Posterior cingulate gyrus (tissue), 11 donors: ENCODE results near the gene ZC3H10.

Experiments
- DNase-seq, 10 donors: peaks; one replicate each; pipeline versions ENCODE4 v3.0.0 to v3.0.0-alpha.2; 2020 to 2021; ENCODE audit warnings: mixed read lengths in 3 of 10
- intact Hi-C: fragments of 100-400 bp; cut with DNase I; formaldehyde crosslinking; loops from one replicate; pipeline ENCODE4 v1.15.1; 2023

The ZC3H10 gene

DNA sequence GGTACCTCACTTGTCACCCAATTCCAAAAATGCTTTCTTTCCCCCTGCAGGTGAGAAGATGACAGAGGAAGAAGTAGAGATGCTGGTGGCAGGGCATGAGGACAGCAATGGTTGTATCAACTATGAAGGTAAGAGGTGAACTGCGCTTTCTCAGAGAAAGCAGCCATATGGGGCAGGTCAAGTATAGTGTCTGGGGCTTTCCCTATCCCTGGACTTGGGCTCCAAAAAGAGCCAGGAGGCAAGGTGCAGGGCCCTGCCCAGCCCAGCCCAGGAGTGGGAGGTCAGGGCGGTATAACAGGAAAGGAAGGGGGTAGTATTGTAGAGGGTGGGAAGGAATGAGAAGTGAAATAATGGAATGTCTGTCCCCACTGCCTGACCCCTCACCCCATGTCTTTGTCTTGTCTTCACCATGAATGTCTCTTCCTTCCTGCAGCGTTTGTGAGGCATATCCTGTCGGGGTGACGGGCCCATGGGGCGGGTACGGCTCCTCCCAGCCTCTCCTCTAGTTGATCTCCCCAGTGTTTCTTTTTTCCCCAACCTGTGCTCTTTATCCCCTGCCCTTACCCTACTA is 42.2 kb downstream of the ZC3H10 start:
- DNase-seq: no peak
- intact Hi-C loops: no loop called here

DNA sequence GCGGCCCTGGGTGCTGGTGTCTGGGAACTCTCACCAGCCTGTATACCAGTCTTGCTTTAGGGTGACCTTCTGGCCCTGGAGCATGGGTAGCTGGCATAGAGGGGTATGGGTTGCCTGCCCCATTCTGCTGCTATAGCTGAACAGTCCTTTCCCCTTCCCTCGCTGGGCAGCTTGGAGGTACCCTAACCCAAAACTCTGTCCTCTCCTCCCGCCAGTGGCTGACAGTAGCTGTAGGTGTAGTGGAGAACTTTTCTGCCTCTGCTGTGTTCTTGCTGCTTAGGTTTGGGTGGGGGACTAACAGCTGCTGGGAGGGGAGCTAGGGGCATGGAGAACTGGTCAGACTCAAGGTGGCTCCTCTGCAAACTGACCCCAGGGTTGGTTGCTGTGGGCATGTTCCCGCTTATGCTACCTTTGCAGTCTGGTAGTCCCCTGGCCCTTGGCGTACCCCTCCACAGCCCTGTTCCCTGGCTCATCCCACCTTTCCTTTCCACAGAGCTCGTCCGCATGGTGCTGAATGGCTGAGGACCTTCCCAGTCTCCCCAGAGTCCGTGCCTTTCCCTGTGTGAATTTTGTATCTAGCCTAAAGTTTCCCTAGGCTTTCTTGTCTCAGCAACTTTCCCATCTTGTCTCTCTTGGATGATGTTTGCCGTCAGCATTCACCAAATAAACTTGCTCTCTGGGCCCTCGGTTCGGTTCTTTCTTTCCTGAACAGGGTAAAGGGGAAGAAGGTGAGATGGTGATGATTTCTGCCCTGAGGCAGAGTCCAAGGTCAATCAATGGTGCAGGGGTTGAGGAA is 43.0 kb downstream of the ZC3H10 start:
- intact Hi-C loops: no loop called here
- DNase-seq: no peak

DNA sequence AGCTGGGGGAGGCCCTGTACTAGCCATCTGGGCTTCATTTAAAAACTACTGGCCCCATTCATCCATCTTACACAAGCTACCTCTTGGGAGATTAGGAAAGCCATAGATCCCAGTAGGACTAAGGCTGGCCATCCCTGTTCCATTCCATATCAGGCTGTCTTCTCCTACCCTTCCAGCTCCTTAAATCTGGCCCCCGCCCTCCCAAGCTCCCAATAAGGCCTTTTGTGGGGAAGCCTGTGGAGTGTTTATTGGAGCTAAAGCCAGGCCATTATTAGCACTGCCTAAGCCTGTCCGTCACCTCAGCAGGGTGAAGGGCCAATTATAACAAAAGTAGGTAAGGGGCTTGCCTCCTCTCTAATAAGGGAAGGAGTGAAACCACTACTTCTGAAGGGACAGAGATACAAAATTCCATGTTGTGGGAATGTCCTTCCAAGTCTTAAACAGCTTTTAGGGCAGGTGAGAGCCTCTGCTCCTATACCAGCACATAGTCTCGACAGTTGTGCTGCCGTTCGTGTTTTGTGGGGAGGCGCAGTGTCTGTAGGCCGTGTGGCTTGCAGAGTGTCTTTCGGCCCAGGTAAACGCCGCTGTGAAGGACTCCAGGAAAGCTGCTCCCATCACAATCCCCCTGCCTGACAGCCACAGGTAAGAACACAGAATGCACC is 43.8 kb downstream of the ZC3H10 start:
- no peak for DNase-seq
- intact Hi-C loops: no loop called here

DNA sequence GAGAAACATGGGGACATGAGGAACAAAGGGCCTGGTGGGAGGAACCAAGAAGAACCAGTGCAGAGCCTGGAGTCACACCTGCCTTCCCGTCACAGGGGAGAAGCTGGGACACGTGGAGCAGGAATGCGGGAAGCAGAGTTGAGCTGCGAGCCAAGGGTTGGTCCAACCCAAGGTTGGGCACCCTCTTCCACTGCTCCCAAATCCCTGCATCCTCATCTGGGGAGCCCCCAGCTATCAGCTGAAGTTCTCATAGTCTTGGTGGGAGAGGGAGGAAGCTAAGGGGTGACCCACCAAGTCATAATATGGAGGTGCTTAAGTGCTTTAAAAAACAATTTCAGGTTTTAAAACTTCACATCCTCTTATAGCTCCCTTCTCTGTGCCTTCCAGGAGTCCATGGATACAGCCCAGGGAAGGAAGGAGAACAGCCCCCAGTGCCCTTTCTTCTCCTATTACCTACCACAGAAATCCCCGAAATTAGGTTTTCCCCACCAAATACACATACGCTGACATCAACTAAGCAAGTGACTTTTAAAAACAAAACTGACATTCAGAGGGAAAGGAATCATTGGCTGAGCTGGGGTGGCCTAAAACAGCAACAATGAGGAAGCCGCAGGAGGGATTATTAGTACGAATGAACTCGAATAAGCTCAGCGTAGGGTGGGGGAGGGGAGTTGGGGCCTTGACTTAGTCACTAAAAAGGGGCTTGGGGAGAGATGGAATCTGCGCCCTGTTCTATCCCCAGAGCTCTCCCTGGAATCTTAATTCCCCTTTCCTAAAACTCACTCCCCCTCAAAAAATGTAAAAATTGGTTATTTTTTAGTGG is 44.6 kb downstream of the ZC3H10 start:
- no peak for DNase-seq
- intact Hi-C loops: no loop called here

DNA sequence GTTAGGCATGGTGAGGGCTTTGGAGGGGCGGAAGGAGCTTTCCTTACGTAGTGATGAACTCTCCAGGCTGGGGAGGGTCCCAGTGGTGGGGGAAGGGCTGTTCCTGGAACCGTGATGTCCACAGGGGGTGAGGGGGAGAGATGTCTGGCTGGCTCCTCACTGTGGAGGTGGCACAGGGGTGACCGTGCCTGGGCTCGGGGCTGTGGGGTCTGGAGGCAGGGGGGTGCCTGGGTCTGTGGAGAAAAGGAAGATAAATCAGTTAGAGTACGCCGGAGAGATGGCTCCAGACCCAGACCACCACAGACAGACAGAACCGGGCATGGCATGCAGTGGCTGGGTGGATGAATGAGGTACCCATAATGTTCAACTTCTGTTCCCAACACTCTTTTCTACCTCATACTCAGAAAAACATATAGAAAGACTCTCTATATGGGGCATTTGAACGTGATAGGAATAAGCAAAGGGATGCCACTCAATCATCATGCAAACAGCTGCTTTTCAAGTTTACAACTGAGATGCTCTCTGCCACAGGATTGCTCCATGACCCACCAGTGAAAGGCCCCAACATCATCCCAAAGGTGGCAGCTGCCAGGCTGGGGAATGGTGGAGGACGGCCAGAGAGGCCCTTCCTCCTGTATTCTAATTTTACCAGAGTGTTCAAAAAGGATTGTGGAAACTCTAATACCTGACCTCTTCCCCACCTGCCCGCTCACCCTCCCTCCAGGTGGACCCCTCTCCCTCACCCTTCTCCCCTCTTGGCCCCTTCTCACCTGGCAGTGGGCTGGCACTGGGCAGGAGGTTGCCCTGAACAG is 45.7 kb downstream of the ZC3H10 start:
- intact Hi-C loops: no loop called here
- no peak for DNase-seq

DNA sequence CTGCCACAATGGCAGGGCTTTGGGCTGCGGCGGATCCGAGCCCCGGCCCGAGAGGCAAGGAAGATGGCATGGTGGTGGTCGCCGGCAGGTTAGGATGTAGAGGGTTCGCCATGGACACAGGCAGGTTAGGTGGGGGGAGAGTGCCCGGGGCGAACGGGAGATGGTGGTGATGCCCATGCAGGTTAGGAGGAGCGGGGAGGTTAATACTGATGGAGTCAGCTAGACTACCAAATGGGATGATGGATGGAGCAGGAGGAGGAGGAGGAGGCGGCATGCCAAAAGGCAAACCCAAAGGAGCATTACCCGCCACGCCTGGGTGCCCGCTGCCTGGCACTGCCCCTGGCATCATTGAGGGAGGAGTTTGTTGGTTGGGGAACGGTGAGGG is 46.3 kb downstream of the ZC3H10 start:
- intact Hi-C loops: no loop called here
- no peak for DNase-seq

GRCh38 chr12:56165369-56165768 is 47.3 kb downstream of the ZC3H10 start:
- intact Hi-C loops: no loop called here

GRCh38 chr12:56169229-56169759 is 51.2 kb downstream of the ZC3H10 start:
- intact Hi-C loops: no loop called here
- DNase-seq: no peak

More at GRCh38 chr12:56165369-56165768, 47.3 kb downstream of the ZC3H10 start:
- DNase-seq: no peak

DNA sequence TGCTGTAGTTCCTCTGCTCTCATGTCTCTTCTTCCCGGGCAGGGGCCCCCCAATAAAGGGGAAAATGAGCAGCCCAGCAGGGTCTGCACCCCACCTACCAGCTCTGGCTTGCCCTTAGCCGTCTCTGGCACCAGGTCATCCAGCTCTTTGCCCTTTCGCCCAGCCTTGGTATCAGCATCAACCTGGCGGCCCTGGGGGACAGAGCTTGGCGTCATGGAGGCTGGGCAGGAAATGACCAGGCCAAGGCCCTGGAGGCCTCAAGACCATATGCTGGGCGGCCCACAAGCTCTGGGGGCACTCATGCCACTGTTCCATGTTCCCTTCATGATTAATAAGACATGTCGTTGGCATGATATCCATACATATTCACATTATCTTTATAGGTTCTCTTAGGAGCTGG is 54.8 kb downstream of the ZC3H10 start:
- DNase-seq: no peak
- intact Hi-C loops: no loop called here
